Omental fat pad (tissue), 4 donors: Measurements from ENCODE around the gene PGRMC2. TPM values are rescaled to one million over a fixed set of nuclear protein-coding genes. Genes with fewer than 3 reads are reported as not detected.
"Not testable (repeated sequence)": the region's sequence is repeated elsewhere in the genome, so short reads cannot be mapped to it uniquely, and the experiment has no call there.

Experiments used
- ATAC-seq: fragments of 150-250 bp; one replicate; pipeline ENCODE4 v1.9.1; 2016; ENCODE audit warnings: mild to moderate bottlenecking, moderate library complexity; ENCODE audit not compliant: low FRiP score
- DNase-seq: peaks from one replicate; pipeline ENCODE4 v3.0.0-alpha.2; 2019; ENCODE audit warnings: low spot score
- total RNA-seq, 4 donors: library from RNA; depleted of rRNA; stranded (reverse); fragments of >200 nt; gene quantifications; one replicate each; pipeline ENCODE4 v1.1.0, GENCODE V29; 2016
- TF ChIP-seq, protein P1 (sequence below), 3 donors: fragments of 450-650 bp; IDR thresholded peaks; one replicate each; pipeline ENCODE4 v1.5.1; 2016 to 2017; ENCODE audit warnings: antibody characterized with exemption in 3 of 3, mild to moderate bottlenecking in 3 of 3, moderate library complexity in 2 of 3

Gene PGRMC2
- total RNA-seq, 4 donors from 2014 or later = 34.8 to 77.4 (median 56.9) TPM

DNA sequence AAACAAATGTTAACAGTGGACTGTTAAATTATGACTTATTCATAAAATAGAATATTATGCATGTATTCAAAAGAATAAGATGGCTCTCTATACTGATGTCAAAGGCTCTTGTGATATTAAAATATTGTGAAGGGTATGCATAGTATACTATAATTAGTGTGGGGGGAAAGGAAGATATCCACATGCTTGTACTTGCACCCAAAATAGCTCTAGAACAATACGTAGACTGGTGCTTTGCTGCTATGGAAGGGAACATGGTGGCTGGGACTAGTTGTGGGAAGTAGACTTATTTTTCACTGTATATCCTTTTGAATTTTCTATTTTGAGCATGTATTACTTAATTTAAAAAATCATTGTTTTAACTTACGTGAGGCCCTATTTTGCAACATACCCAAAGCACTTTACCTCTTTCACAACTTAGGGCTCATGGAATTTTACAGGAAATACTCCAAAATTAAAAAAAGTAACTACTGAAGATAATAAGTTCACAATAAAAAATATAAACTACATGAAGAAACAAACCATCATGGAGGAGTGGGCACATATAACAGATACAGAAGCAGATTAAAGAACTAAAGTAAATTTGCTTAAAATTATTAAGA is 7.9 kb downstream of the PGRMC2 start:
- DNase-seq (no peak), ATAC-seq (no peak)
- TF ChIP-seq, protein P1, sequence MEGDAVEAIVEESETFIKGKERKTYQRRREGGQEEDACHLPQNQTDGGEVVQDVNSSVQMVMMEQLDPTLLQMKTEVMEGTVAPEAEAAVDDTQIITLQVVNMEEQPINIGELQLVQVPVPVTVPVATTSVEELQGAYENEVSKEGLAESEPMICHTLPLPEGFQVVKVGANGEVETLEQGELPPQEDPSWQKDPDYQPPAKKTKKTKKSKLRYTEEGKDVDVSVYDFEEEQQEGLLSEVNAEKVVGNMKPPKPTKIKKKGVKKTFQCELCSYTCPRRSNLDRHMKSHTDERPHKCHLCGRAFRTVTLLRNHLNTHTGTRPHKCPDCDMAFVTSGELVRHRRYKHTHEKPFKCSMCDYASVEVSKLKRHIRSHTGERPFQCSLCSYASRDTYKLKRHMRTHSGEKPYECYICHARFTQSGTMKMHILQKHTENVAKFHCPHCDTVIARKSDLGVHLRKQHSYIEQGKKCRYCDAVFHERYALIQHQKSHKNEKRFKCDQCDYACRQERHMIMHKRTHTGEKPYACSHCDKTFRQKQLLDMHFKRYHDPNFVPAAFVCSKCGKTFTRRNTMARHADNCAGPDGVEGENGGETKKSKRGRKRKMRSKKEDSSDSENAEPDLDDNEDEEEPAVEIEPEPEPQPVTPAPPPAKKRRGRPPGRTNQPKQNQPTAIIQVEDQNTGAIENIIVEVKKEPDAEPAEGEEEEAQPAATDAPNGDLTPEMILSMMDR (IDR thresholded peaks at IDR 0.05) = no peak

GRCh38 chr4:128277856-128278255 is 9.8 kb downstream of the PGRMC2 start:
- DNase-seq (no peak), ATAC-seq (no peak)
- TF ChIP-seq, protein P1 (IDR thresholded peaks at IDR 0.05) = no peak

DNA sequence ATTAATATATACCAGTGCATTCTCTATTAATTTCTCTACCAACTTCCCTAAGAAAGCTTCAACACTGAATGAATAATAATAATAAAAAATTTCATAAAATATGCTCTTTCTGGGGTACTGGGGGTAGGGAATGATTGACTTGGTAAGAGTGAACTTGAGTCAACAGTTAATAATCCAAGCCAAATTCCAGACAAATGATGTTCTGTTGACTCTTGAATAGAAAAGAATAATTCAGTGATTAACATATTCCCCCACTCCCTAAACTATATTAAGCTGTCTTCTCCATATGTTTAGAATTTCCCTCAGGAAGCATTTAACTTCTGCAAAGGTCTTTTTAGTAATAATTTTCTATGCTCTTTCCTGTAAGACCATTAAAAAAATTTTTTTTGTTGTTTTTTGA is 12.3 kb downstream of the PGRMC2 start:
- no peak for DNase-seq
- ATAC-seq = no peak

DNA sequence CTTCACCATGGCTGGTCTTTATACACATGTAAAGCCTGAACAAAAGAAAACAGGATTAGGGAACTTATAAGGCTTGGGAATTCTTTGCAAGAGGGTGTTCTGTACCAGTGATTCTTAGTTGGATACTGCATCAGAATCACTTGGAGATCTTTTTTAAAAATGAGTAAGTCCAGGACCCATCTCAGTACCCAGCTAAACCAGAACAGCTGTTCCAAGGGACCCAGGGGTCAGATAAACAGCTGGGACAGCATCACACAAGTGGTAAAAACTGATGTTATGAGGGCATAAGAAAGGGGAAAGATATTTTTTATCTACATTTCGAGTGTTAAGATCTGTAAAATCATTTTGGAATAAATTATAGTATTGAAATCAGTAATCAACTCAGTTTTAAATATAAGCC is 16.1 kb downstream of the PGRMC2 start:
- TF ChIP-seq, protein P1 (IDR thresholded peaks at IDR 0.05) = no peak
- no peak for DNase-seq
- no peak for ATAC-seq

More for the DNA sequence above, 12.3 kb downstream of the PGRMC2 start:
- TF ChIP-seq, protein P1 (IDR thresholded peaks at IDR 0.05) = no peak

- TF ChIP-seq, protein P1 (IDR thresholded peaks at IDR 0.05) = no peak
- ATAC-seq (no peak), DNase-seq (no peak)
Measured at GRCh38 chr4:128268970-128269369, 18.6 kb downstream of the PGRMC2 start.

DNA sequence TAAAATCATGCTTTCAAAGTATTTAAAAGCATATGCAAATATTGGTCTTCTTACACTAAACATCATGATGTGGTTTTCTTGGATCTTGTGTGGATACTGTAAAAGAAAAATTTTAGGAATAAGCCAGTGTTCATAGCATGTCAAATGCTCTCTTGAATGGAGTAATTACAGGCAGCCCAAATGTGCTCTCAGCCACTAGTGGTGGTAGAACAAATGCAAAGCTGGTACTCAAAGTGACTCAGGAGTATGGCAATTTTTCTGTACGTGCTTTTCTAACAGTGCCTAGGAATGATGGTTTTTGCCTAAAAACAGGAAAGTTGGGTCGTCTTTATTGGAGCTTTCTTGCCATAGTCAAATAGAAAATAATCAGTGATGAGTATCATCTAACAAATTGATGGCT is 19.9 kb downstream of the PGRMC2 start:
- ATAC-seq (no peak), DNase-seq (no peak)
- TF ChIP-seq, protein P1 (IDR thresholded peaks at IDR 0.05) = no peak

- not testable (repeated sequence) for ATAC-seq, DNase-seq
Measured at GRCh38 chr4:128267171-128267570, 20.4 kb downstream of the PGRMC2 start.

DNA sequence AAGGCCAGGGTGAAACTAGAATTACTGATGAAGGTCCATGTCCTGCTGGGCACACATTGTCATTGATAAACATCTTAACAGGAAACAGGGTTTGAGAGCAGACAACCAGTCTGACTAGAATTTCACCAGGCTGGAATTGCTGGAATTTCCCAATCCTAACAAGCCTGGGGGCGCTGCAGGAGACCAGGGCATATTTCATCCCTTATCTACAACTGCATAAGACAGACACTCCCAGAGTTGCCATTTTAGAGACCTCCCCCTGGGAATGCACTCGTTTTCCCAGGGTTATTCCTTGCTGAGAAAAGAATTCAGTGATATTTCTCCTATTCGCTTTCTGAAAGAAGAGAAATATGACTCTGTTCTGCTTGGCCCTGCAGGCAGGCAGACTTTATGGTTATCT is 22.1 kb downstream of the PGRMC2 start:
- not testable (repeated sequence) for ATAC-seq, DNase-seq

GRCh38 chr4:128259889-128260288 is 27.7 kb downstream of the PGRMC2 start:
- not testable (repeated sequence) for ATAC-seq, DNase-seq

GRCh38 chr4:128258166-128258565 is 29.4 kb downstream of the PGRMC2 start:
- ATAC-seq, DNase-seq: not testable (repeated sequence)
